GM12865 (cell line): ENCODE measurements around the gene RANBP3.

ENCODE experiments used
- DNase-seq: peaks from one replicate; pipeline ENCODE4 v3.0.0; 2010; ENCODE audit warnings: low read depth
- H3K4me3 ChIP-seq: 2 replicates; pipeline ENCODE4 v1.5.1; 2011; ENCODE audit warnings: mild to moderate bottlenecking, low read depth, low read length, control low read depth
- CTCF ChIP-seq: IDR thresholded peaks from 2 replicates; pipeline ENCODE4 v1.5.1; 2011; ENCODE audit warnings: low read length, control low read depth, low read depth, inconsistent platforms; ENCODE audit not compliant: insufficient read depth; ENCODE audit errors: missing control alignments

RANBP3 gene

GRCh38 chr19:5993201-5993600, 15.3 kb upstream of the RANBP3 start:
- DNase-seq = no peak
- no peak for TF ChIP-seq CTCF

GRCh38 chr19:5992756-5993155, 14.8 kb upstream of the RANBP3 start:
- TF ChIP-seq CTCF = no peak
- no peak overlapping the region for H3K4me3 ChIP-seq
- DNase-seq = no peak

More at GRCh38 chr19:5993201-5993600, 15.3 kb upstream of the RANBP3 start:
- no peak overlapping the region for H3K4me3 ChIP-seq

- TF ChIP-seq CTCF = no peak
- no peak for DNase-seq
- H3K4me3 ChIP-seq = no peak overlapping the region
These were observed 13.4 kb upstream of the RANBP3 start for GRCh38 chr19:5991244-5991838.

GRCh38 chr19:5990289-5990797, 12.4 kb upstream of the RANBP3 start:
- TF ChIP-seq CTCF = no peak
- DNase-seq = no peak
- no peak overlapping the region for H3K4me3 ChIP-seq

GRCh38 chr19:5989388-5990074, 11.6 kb upstream of the RANBP3 start:
- H3K4me3 ChIP-seq = no peak overlapping the region
- no peak for TF ChIP-seq CTCF
- no peak for DNase-seq

GRCh38 chr19:5988517-5989387, 10.8 kb upstream of the RANBP3 start:
- DNase-seq = no peak
- H3K4me3 ChIP-seq = no peak overlapping the region
- no peak for TF ChIP-seq CTCF
